ENCODE measurements around the gene GNB3.

Gene GNB3

GRCh38 chr12:6837370-6838060, 3.2 kb upstream of the GNB3 start:
- H3K9me3 ChIP-seq (ENCODE audit: control insufficient read depth, insufficient read depth, low read length), result no peaks in the 10 kb centered on the region
- no peak overlapping the region for H3K4me3 ChIP-seq (ENCODE audit: low read length)
- H3K36me3 ChIP-seq (ENCODE audit: control insufficient read depth, insufficient read depth, low read length), result peaks cover 35% of the 10 kb centered on the region
- no CpG with 5 or more reads among the region's 26 CpGs for WGBS (ENCODE audit: insufficient coverage, insufficient read length)
- DNase-seq (ENCODE audit: low read depth, low spot score), result no peak
- H3K27ac ChIP-seq (ENCODE audit: low read length), result no peak overlapping the region
- H3K27me3 ChIP-seq (ENCODE audit: control insufficient read depth, insufficient read depth, low read length), result no peaks in the 10 kb centered on the region
- H3K4me1 ChIP-seq (ENCODE audit: control insufficient read depth, insufficient read depth, low read length), result no peaks in the 10 kb centered on the region

DNA sequence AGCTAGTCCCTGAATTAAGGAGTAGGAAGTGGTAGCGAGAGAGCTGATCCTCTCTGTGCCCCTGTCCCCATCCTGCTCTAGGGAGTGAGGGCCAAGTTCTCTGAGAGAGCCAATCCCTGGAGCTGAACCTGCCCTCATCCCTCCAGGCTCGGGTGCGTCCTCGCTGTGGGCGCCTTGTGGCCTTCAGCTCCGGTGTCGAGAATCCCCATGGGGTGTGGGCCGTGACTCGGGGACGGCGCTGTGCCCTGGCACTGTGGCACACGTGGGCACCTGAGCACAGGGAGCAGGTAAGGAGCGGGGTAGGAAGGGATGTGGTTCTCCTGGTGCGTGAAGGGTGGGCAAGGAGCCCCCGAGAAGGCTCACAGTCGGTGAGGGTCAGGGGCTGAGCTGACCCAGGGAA, 1.9 kb upstream of the GNB3 start:
- Histone ChIP-seq H3K27me3 (ENCODE audit: control insufficient read depth, insufficient read depth, low read length) (no peaks in the 10 kb centered on the region), H3K9me3 (ENCODE audit: control insufficient read depth, insufficient read depth, low read length) (no peaks in the 10 kb centered on the region), H3K4me3 (ENCODE audit: low read length) (no peak overlapping the region), H3K27ac (ENCODE audit: low read length) (no peak overlapping the region), H3K4me1 (ENCODE audit: control insufficient read depth, insufficient read depth, low read length) (0 out of 2 replicates have a peak, but pooled peaks cover 1% of the 10 kb centered on the region), H3K36me3 (ENCODE audit: control insufficient read depth, insufficient read depth, low read length) (peaks cover 37% of the 10 kb centered on the region)
- no CpG with 5 or more reads among the region's 16 CpGs for WGBS (ENCODE audit: insufficient coverage, insufficient read length)
- DNase-seq (ENCODE audit: low read depth, low spot score), result no peak

- Histone ChIP-seq H3K27ac (ENCODE audit: low read length) (no peak overlapping the region), H3K4me1 (ENCODE audit: control insufficient read depth, insufficient read depth, low read length) (0 out of 2 replicates have a peak, but pooled peaks cover 1% of the 10 kb centered on the region), H3K36me3 (ENCODE audit: control insufficient read depth, insufficient read depth, low read length) (peaks cover 38% of the 10 kb centered on the region), H3K27me3 (ENCODE audit: control insufficient read depth, insufficient read depth, low read length) (no peaks in the 10 kb centered on the region), H3K4me3 (ENCODE audit: low read length) (no peak overlapping the region), H3K9me3 (ENCODE audit: control insufficient read depth, insufficient read depth, low read length) (no peaks in the 10 kb centered on the region)
- WGBS (ENCODE audit: insufficient coverage, insufficient read length), result no CpG with 5 or more reads among the region's 10 CpGs
- no peak for DNase-seq (ENCODE audit: low read depth, low spot score)
Measured at GRCh38 chr12:6839482-6840201, 1.1 kb upstream of the GNB3 start.

DNA sequence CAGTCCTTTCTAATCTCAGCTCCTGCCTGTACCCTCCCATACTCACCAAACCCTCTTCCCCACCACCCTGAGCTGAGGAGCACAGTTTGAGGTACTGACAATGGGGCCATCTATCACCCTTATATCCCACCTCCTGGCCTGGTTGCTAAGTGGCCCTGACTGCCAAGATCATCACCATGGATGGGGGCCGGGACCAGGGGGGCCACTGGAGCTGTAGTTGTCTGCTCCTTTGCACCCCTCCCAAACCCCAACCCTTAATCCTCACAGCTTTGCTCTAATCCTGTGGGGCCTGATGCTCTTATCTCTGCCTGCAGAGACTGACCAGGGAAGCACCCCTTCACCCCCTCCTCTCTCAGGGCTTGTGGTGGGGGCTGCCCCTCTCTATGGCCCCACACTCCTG, 395 bp upstream of the GNB3 start:
- DNase-seq (ENCODE audit: low read depth, low spot score), result no peak
- Histone ChIP-seq H3K9me3 (ENCODE audit: control insufficient read depth, insufficient read depth, low read length) (no peaks in the 10 kb centered on the region), H3K27ac (ENCODE audit: low read length) (no peak overlapping the region), H3K4me3 (ENCODE audit: low read length) (no peak overlapping the region), H3K36me3 (ENCODE audit: control insufficient read depth, insufficient read depth, low read length) (peaks cover 42% of the 10 kb centered on the region), H3K4me1 (ENCODE audit: control insufficient read depth, insufficient read depth, low read length) (0 out of 2 replicates have a peak, but pooled peaks cover 1% of the 10 kb centered on the region), H3K27me3 (ENCODE audit: control insufficient read depth, insufficient read depth, low read length) (no peaks in the 10 kb centered on the region)
- no CpG with 5 or more reads among the region's 1 CpG for WGBS (ENCODE audit: insufficient coverage, insufficient read length)

GRCh38 chr12:6842075-6842474, 1.4 kb downstream of the GNB3 start:
- H3K27ac ChIP-seq (ENCODE audit: low read length), result no peak overlapping the region
- DNase-seq (ENCODE audit: low read depth, low spot score), result no peak
- peaks cover 50% of the 10 kb centered on the region for H3K36me3 ChIP-seq (ENCODE audit: control insufficient read depth, insufficient read depth, low read length)
- WGBS (ENCODE audit: insufficient coverage, insufficient read length), result no CpG with 5 or more reads among the region's 4 CpGs
- no peaks in the 10 kb centered on the region for H3K9me3 ChIP-seq (ENCODE audit: control insufficient read depth, insufficient read depth, low read length)
- H3K27me3 ChIP-seq (ENCODE audit: control insufficient read depth, insufficient read depth, low read length), result no peaks in the 10 kb centered on the region
- no peak overlapping the region for H3K4me3 ChIP-seq (ENCODE audit: low read length)
- 0 out of 2 replicates have a peak, but pooled peaks cover 1% of the 10 kb centered on the region for H3K4me1 ChIP-seq (ENCODE audit: control insufficient read depth, insufficient read depth, low read length)

DNA sequence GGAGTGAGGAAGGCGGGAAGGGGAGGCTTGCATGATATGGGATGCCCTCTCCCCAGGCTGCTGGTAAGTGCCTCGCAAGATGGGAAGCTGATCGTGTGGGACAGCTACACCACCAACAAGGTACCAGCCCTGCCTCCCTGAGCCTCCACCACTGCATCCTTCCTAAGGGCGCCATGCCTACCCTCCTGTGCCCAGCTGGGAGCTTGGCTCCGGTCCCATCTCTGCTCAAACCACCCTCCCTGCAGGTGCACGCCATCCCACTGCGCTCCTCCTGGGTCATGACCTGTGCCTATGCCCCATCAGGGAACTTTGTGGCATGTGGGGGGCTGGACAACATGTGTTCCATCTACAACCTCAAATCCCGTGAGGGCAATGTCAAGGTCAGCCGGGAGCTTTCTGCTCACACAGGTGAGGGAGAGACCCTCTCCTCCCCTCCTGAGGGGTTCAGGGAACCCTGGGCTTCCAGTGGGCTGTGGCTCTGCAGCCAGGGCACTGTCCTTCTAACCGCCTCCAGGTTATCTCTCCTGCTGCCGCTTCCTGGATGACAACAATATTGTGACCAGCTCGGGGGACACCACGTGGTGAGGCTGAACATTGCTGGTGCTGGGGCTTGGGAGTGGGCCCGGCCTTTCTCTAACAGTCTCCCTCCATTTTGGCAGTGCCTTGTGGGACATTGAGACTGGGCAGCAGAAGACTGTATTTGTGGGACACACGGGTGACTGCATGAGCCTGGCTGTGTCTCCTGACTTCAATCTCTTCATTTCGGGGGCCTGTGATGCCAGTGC, 2.6 kb downstream of the GNB3 start:
- H3K4me3 ChIP-seq (ENCODE audit: low read length), result no peak overlapping the region
- no peak overlapping the region for H3K27ac ChIP-seq (ENCODE audit: low read length)
- WGBS (ENCODE audit: insufficient coverage, insufficient read length), result no CpG with 5 or more reads among the region's 16 CpGs
- H3K4me1 ChIP-seq (ENCODE audit: control insufficient read depth, insufficient read depth, low read length), result 0 out of 2 replicates have a peak, but pooled peaks cover 1% of the 10 kb centered on the region
- H3K27me3 ChIP-seq (ENCODE audit: control insufficient read depth, insufficient read depth, low read length), result no peaks in the 10 kb centered on the region
- peaks cover 38% of the 10 kb centered on the region for H3K36me3 ChIP-seq (ENCODE audit: control insufficient read depth, insufficient read depth, low read length)
- no peaks in the 10 kb centered on the region for H3K9me3 ChIP-seq (ENCODE audit: control insufficient read depth, insufficient read depth, low read length)
- DNase-seq (ENCODE audit: low read depth, low spot score), result no peak

DNA sequence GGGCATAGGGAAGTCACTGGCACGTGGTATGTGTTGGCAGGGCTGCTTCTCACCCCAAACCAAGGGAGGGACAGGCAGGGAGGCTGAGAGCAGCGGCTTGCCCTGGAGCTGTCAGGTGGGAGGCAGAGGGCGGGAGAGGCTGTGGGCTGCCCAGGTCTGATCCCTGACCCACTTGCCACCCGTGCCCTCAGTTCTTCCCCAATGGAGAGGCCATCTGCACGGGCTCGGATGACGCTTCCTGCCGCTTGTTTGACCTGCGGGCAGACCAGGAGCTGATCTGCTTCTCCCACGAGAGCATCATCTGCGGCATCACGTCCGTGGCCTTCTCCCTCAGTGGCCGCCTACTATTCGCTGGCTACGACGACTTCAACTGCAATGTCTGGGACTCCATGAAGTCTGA, 4.7 kb downstream of the GNB3 start:
- no peak overlapping the region for H3K27ac ChIP-seq (ENCODE audit: low read length)
- H3K36me3 ChIP-seq (ENCODE audit: control insufficient read depth, insufficient read depth, low read length), result peaks cover 34% of the 10 kb centered on the region
- no peaks in the 10 kb centered on the region for H3K27me3 ChIP-seq (ENCODE audit: control insufficient read depth, insufficient read depth, low read length)
- no peak overlapping the region for H3K4me3 ChIP-seq (ENCODE audit: low read length)
- WGBS (ENCODE audit: insufficient coverage, insufficient read length), result no CpG with 5 or more reads among the region's 17 CpGs
- H3K9me3 ChIP-seq (ENCODE audit: control insufficient read depth, insufficient read depth, low read length), result no peaks in the 10 kb centered on the region
- 0 out of 2 replicates have a peak, but pooled peaks cover 1% of the 10 kb centered on the region for H3K4me1 ChIP-seq (ENCODE audit: control insufficient read depth, insufficient read depth, low read length)
- DNase-seq (ENCODE audit: low read depth, low spot score), result no peak

DNA sequence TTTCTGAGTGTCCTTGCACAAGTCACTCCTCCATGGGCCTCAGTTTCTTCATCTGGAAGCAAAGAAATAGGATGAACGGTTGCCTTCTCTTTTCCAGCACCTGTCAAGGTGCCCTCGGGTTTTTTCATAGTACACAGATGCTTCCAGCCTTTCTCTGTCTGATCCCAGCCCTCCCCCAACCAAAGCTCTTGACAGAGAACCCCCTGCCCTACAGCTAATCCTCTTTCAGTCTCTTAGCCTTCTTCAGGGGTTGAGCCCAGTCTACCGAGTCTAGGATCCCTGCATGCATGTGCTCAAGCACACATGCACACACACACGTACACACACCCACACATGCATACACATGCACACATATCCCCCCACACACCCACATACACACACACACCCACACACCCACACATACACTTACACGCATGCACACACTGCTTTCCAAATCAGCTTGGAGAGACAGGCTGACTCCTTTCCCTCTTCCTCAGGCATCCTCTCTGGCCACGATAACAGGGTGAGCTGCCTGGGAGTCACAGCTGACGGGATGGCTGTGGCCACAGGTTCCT, 5.7 kb downstream of the GNB3 start:
- DNase-seq (ENCODE audit: low read depth, low spot score), result no peak
- WGBS (ENCODE audit: insufficient coverage, insufficient read length), result 100% methylated on average over 1 of the region's 7 CpGs
- H3K9me3 ChIP-seq (ENCODE audit: control insufficient read depth, insufficient read depth, low read length), result no peaks in the 10 kb centered on the region
- peaks cover 34% of the 10 kb centered on the region; the same call in 1 of the 2 replicates for H3K36me3 ChIP-seq (ENCODE audit: control insufficient read depth, insufficient read depth, low read length)
- H3K27ac ChIP-seq (ENCODE audit: low read length), result no peak overlapping the region
- H3K4me3 ChIP-seq (ENCODE audit: low read length), result no peak overlapping the region
- H3K4me1 ChIP-seq (ENCODE audit: control insufficient read depth, insufficient read depth, low read length), result 0 out of 2 replicates have a peak, but pooled peaks cover 1% of the 10 kb centered on the region
- no peaks in the 10 kb centered on the region for H3K27me3 ChIP-seq (ENCODE audit: control insufficient read depth, insufficient read depth, low read length)

DNA sequence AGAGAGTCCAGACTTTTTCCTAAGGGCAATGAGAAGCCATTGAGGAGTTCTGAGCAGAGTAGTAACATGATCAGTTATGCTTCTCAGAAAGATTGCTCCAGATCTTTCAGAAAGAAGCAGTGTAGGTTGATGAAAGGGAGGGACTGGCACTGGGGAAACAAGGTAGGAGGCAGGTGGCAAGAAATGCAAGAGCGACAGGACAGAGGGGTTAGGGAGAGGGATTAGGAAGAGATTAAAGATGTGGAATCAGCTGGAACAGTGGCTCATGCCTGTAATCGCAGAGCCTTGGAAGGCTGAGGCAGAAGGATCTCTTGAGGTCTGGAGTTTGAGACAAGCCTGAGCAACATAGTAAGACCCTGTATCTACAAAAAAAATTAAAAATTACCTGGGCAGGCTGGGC, 7.0 kb downstream of the GNB3 start:
- H3K27ac ChIP-seq (ENCODE audit: low read length), result no peak overlapping the region
- no peaks in the 10 kb centered on the region for H3K9me3 ChIP-seq (ENCODE audit: control insufficient read depth, insufficient read depth, low read length)
- H3K36me3 ChIP-seq (ENCODE audit: control insufficient read depth, insufficient read depth, low read length), result peaks cover 34% of the 10 kb centered on the region; the same call in 1 of the 2 replicates
- no peak overlapping the region for H3K4me3 ChIP-seq (ENCODE audit: low read length)
- no CpG with 5 or more reads among the region's 2 CpGs for WGBS (ENCODE audit: insufficient coverage, insufficient read length)
- 0 out of 2 replicates have a peak, but pooled peaks cover 1% of the 10 kb centered on the region for H3K4me1 ChIP-seq (ENCODE audit: control insufficient read depth, insufficient read depth, low read length)
- H3K27me3 ChIP-seq (ENCODE audit: control insufficient read depth, insufficient read depth, low read length), result no peaks in the 10 kb centered on the region
- no peak for DNase-seq (ENCODE audit: low read depth, low spot score)

DNA sequence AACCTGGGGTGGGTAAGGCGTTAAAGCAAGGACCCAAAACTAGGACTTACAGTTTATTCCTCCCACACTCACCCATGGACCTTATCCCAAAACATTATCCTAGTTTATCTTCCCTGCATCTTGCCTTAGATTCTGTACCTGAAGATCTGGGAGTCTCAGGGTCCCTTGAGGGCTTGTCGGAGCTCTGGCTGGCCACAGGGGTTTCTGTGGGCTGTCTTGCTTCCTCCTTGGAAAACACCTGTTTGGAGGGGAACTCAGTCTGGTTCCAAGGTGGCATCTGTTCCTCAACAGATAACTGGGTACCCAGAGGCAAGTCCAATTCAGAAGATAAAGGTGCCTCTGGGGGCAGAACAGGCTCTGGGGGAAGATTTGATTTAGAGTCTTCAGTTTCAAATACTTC, 8.7 kb downstream of the GNB3 start:
- Histone ChIP-seq H3K4me3 (ENCODE audit: low read length) (no peak overlapping the region), H3K36me3 (ENCODE audit: control insufficient read depth, insufficient read depth, low read length) (peaks cover 24% of the 10 kb centered on the region; the same call in 1 of the 2 replicates), H3K27ac (ENCODE audit: low read length) (no peak overlapping the region), H3K9me3 (ENCODE audit: control insufficient read depth, insufficient read depth, low read length) (no peaks in the 10 kb centered on the region), H3K4me1 (ENCODE audit: control insufficient read depth, insufficient read depth, low read length) (peaks cover 2% of the 10 kb centered on the region; the same call in 1 of the 2 replicates), H3K27me3 (ENCODE audit: control insufficient read depth, insufficient read depth, low read length) (no peaks in the 10 kb centered on the region)
- DNase-seq (ENCODE audit: low read depth, low spot score), result no peak
- no CpG with 5 or more reads among the region's 2 CpGs for WGBS (ENCODE audit: insufficient coverage, insufficient read length)
